GM18868 (cell line): ENCODE measurements around the gene POLR3G.
A peak's percentile ranks its signal among the peaks of the same experiment; 100 is the strongest.

Experiments used
- ATAC-seq: cut with Tn5 transposase; IDR thresholded peaks from one replicate; pipeline ENCODE4 v1.9.1; 2021; ENCODE audit warnings: mild to moderate bottlenecking, moderate library complexity; ENCODE audit not compliant: unreplicated experiment

The POLR3G gene

DNA sequence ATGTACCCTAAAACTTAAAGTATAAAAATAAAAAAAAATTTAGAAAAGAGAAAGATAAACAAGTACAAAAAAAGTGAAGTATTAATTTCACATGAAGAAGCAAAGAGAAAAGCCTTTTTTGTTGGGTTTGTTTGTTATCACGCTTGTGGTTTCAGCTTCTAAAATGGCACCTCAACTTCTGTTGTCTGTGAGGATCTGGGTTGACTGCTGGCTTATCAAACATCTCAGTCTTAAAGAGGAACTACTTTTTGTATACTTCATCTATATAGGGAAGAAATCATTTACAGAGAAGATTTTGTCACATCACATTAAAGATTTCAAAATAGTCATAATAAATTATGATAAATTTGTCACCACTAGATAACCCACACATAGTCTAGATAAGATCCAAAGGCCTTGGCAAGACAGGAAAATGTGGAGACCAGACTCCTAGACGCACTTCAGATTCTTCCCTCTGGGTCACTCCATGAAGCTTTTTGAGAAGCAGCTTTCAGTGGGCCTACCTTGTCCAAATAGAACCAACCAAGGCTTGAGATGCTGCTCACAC, 75.1 kb downstream of the POLR3G start:
- ATAC-seq, result no peak

DNA sequence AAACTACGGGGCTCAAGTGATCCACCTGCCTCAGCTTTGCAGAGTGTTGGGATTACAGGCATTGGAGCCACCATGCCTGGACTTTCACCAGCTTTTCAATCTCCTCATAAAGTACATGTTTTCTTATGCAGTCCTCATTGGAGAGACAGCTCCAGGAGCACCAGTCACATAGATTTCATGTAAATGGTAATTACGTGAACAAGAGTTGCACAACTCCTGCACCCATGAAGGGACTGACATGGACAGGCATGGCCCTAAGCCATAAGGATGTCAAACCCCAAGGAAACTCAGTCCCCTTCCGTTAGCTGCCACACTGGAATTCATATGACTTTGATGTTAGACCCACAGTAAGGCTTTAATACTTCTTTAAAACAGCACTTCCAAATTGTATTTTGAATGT, 76.3 kb downstream of the POLR3G start:
- ATAC-seq, result no peak

DNA sequence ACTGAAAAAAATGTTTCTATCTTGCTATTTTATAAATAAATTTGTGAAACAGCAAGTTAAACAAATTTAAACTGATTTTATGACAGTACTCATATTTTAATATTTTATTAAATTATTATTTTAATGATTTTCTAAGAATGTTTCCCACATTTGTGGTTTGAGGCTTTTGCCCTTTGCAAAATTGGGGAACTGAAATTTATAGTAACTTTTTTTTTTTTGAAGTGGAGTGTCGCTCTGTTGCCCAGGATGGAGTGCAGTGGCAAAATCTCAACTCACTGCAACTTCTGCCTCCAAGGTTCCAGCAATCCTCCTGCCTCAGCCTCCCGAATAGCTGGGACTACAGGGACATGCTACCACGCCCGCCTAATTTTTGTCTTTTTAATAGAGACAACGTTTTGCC, 76.7 kb downstream of the POLR3G start:
- ATAC-seq, result no peak

DNA sequence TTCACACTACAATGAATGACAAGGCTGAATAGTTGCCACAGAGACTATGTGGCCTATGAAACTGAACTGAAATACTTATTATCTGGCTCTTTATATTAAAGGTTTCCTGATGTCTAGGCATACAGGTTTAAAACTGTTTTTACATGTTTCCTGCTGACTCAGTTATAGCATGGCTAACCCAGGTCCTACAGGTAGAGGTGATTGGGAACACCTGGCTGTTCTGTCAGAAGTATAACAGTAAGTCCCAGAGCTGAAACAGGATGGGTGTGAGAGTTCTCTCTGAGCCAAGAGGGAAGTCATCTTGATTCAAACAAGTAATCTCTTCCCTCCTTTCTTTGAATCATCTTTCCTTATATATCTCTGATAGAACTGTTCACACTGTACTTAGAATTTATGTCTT, 79.0 kb downstream of the POLR3G start:
- ATAC-seq, result no peak

DNA sequence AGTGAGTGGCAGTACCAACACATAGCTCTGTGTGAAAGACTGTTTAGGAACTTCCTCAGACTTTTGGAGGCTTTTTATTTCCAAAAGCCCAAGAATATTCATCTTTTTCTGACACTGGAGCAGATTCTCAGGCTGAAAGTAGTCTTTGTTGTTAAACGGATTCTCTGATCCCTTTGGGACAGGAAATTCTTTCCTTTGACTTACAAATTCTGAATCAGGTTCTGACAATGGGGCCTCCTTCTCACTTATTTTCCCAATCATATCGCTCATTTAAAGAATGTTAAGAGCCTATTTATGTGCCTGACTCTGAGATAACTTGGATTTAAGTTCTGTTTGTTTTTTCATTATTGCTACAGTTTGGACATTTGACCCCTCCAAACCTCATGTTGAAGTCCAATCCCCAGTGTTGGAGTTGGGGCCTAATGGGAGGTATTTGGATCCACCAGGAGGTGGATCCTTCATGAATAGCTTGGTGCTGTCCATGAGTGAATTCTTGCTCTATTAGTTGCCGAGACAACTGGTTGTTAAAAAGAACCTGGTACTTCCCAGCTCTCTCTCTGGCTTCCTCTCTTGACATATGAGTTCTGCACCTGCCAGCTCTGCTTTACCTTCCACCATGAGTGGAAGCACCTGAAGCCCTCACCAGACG, 79.8 kb downstream of the POLR3G start:
- peak; percentile 47 for ATAC-seq

DNA sequence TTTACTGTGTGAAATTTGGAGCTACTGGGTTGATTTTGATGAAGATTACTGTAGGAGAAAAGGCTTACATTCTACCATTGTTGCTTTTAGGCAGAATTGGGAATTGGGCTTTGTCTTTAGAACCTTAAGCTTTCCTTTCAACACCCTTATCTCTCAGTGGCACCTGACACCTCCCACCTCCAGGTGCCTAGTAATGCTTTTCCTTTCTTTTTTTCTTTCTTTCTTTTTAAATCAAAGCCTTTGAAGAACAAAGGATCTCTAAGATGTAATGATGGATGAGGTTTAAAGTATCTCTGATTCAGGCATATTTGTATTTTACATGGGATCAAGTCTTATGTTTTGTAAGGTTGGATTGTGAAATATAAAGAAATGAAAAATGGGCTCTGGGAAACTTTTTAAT, 81.0 kb downstream of the POLR3G start:
- ATAC-seq, result no peak

DNA sequence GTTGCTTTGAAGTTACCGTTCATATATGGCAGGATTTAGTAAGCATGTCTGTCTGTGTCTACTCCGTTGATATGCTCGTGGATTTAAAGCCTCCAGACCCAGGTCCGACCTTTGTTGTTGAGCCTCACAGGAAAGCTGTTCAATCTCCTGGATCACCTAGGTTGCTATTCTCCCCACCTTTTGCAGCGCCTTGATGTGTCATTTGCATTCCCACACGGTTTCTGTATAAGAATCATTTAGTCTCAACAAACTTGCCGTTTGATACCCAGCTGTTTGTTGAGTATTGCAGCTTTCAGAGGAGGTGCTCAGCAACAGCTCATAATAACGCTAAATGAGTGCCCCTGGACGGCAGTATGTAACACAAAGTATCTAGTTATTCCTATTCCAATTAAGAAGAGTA, 82.7 kb downstream of the POLR3G start:
- no peak for ATAC-seq

DNA sequence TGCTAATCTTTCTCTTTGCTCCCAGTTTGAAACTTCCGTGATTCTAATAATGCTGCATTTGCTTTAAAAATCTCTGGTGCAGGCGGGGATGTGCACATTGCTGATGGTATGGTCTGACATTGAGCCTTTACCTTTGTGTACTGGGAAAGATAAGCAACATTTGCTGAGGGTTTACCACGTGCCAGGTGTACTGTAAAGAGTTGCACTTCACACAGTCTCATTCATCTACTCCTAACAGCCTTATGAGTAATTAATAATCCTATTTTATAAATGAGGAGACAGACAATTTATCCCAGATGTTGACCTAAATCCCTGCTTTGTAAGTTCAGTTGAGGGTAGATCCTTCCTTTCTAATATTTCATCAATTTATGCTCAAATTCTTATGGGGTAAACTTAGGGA, 83.2 kb downstream of the POLR3G start:
- no peak for ATAC-seq

DNA sequence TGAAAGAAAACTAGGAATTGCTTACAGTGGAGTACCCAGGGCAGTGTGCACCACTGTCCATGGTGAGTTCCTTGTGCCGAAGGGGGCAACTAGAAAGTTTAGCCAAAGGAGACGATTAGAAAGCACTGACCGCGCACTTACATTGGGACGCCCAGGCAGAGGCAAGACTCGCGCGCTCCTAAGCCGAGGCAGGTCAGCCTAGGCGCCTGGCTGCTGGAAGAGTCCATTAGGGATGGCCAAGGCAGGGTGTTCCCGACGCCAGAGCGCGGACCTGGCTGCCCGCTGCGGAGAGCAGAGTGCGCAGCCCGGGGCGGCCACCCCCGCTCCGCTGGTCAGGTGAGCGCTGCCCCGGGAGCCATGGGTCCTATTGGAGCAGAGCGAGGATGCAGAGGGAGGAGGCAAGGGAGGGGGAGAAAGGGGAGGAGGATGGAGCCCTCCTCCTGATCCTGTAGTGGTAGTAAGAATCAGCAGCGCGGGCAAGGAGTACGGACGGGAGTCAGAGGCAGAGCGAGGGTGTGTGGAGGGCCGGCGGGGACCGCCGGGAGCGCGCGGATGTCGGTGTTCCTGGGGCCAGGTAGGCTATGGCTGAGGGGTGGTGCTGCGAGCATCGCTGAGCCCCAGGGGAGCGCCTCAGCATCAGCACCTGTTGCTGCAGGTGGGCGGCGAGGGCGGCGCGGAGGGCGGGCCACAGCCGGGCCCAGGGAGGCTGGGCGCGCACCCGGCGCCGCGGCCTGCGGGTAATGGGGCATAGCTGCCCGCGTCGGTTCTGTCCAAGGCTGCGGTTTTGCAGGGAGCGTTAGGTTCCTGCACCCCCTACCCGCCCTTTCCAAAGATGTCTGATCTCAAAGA, 83.9 kb downstream of the POLR3G start, which contains the start of gene ADGRV1:
Gene ADGRV1, plus strand, starts transcription at position 454 of the 849 bp plus-strand sequence. Its CDS starts 99 bp downstream, at position 553.
- ATAC-seq, result peak; percentile 52

DNA sequence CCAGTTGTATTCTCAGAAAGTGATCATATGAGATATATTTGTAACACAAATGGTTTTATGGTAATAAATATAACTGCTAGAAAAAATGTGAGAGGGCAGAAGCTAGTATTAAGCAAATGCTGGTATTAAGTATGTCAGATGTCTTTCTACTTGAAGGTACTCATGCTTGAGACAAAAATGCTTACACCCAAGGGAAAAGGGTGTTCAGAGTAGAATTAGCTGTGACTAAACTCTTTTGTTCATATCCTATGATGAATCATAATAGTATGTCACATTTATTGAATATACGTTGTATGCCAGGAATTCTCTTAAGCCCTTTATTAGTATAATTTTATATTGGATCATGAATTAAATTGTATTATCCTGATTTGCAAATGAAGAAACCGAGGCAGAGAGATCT, 86.1 kb downstream of the POLR3G start:
- no peak for ATAC-seq

DNA sequence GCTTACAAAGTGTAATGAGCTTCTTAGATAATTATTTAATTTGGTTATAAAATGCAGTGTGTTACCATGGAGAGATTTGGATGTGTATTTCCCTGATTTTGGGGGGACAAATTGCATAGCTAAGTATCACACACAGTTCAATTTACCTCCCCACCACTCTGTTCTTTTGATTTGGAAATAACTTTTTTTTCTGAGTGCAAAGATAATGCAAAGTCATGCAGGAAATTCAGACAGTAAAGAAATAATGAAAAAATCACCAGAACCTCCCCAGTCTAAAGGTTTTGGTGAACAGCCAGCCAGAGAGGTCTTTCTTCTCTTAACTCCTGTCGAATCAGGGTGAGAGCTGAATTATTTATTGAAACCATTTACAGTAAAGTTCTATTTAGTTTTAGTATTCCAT, 87.1 kb downstream of the POLR3G start:
- no peak for ATAC-seq

DNA sequence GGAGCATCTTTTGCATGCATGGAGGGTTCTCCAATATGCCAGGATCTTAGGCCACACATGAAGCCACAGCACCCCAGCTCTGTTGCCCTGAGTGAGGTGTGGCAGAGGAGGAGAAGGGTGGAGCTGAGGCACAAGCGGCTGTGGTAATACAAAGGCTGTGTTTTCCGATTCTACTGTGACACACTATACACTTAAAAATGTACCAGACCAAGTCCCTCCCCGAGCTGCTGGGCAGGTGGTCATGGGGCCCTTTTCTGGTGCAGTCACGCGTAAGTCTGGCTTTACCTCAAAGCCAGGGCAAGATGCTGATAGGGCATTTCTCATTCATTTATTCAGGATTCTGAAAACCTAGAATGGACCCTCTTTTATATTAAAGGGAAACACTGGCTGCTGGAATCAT, 87.7 kb downstream of the POLR3G start:
- no peak for ATAC-seq

DNA sequence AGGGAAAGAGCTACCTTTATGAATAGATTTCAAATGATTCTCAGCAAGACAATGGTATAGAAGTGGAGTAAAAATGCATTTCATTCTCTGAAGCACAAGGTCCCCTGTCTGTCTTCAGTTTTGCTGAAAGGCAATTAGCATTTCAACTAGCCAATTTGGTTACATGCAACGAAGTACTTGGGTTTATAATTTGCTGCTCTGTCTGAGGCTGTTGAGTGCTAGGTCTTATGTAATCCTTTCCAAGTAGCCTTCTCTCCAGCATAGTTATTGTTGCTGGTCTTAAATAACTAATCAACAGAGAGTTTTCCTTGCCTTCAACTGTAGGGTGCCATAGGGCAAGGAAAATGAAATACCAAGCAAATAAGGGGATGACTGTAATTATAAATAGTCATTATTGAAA, 88.4 kb downstream of the POLR3G start:
- ATAC-seq, result no peak
